GM19468 (cell line): ENCODE data around the gene THAP4.
"Not testable (repeated sequence)": the region's sequence is repeated elsewhere in the genome, so short reads cannot be mapped to it uniquely, and the experiment has no call there.

Experiments
- ATAC-seq: cut with Tn5 transposase; IDR thresholded peaks from one replicate; pipeline ENCODE4 v1.9.1; 2021; ENCODE audit warnings: mild to moderate bottlenecking, moderate library complexity, moderate number of reproducible peaks; ENCODE audit not compliant: unreplicated experiment; ENCODE audit errors: extremely low read depth

The THAP4 gene

DNA sequence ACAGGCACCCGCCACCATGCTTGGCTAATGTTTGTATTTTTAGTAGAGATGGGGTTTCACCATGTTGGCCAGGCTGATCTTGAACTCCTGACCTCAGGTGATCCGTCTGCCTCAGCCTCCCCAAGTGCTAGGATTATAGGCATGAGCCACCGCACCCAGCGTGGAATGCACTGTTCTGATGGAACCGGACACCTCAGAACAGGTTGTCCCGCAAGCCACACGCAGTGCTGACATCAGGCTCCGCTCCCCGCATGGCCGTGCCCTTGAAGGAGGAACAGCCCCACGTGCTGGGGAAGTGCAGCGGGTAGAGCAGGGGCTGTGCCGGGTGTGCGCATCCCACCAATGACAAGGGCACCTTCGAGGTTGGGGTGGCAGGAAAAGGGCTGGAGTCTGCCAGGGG is 69.7 kb downstream of the THAP4 start:
- ATAC-seq = not testable (repeated sequence)

DNA sequence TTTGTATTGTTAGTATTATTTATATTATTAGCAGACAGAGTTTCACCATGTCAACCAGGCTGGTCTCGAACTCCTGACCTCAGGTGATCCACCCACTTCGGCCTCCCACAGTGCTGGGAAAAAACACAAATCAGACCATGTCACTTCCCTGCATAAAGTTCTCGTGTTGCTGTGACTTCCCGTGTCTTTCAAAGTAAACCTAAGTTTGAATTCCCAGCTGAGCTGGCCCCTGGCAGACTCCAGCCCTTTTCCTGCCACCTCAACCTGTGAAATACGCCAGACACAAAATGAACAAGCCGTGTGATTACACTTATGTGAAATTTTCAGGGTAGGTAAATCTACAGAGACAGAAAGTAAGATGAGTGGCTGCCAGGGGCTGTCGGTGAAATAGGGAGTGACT is 70.5 kb downstream of the THAP4 start:
- ATAC-seq = no peak

DNA sequence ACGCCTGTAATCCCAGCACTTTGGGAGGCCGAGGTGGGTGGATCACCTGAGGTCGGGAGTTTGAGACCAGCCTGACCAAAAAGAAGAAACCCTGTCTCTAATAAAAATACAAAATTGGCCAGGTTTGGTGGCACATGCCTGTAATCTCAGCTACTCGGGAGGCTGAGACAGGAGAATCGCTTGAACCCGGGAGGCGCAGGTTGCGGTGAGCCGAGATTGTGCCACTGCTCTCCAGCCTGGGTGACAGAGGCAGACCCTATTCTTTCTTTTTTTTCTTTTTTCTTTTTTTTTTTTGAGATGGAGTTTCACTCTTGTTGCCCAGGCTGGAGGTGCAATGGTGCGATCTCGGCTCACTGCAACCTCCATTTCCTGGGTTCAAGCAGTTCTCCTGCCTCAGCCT is 70.9 kb downstream of the THAP4 start:
- ATAC-seq = not testable (repeated sequence)

DNA sequence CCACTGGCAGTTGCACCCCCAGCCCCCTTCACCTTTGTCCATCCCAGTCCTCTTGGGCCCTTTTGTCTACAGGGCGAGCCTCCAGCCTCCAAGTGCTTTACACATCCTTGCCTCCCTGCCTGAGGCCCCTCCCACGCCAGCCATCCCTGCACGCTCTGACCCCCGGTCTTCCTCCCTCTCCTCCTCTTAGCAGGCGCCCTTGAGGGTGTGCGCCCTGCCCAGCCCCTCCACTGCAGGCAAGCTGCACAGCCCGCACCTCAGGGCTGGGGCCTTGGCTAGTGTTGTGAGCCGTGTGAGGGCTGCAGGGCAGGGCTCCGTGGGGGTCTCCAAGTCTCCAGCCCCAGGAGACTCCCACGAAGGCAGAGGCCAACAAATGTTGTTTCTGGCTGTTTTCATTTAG is 71.5 kb downstream of the THAP4 start:
- no peak for ATAC-seq

DNA sequence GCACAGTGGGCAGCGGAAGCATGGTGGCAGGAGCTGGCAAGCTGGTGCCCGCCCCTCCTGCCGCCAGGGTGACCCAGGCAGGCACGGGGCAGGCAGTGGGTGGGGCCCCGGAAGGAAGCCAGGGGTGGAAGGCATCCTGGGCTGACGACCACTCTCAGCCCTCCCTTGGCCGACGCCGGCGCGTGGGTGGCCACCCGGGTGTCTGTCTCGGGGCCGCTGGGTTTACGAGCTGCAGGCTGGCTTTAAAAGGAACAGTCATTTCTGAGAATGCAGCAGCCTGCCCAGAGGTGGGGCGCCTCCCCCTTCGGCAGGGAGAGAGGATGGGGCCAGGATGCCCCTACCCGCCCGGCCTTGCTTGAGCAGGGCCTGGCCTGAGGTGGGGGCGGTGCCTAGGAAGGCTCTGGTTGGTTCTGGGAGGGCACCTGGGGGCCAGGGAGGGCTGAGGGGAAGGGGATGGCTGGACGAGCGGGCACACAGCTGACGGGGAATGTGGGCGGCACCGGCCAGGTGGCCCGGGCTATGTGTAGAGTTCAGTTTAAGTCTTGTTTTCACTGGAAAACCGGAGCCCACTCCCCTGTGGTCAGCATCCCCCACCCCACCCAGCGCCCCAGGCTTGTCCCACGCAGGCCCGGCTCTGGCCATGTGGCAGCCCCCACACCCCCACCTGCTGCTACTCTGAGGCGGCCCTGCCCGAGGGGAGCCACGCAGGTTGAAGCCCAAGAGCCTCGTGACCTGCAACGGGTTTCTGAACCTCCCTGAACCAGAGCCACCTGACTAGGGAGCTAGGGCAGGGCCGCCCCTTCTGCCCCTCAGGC is 72.2 kb downstream of the THAP4 start:
- ATAC-seq = no peak

DNA sequence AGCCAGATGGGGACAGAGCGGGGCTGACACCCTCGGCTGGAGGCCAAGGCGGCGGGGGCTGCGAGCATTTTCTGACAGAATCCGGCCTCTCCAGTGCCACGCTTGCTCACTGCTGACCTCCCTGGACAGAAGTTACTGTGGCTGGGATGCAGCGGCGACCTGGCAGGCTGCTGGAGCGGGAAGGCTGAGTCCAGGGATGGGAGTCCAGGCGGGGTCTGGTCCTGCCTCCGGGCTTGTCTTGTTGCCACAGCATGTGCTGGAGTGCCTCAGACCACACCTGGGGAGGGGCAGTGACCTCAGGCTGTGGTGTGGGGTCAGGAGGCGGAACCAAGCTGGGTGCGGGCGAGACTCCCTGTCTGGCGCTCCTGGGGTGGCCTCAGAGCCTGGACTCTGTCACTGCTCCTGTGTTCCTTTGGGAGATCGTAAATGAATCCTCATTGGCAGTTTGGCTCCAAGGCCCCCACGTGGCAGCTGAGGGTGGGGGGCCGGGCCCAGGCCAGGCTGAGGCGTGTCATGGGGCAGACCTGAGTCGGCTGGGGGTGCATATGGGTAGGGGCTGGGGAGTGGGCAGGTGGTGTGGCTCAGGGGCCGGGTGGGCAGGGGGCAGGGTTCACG is 72.9 kb downstream of the THAP4 start:
- no peak for ATAC-seq

DNA sequence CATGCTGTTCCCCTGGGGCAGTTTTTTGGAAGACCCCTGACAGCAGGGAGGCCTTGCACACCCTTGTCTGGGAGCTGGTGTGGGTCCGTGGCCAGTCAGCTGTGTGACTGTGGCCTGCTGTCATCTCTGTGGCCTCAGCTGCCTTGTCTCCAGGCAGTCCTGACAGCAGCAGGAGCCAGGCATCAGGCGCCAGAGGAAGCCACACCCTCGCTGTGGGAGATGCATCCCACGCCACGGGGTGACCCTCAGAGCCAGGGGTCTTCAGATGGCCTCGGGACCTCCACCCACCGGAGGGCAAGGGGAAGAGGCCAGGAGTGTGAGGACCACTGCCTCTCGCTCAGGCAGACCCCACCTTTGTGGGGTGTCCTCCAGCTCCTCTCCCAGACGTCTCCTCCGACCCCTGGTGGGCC is 73.4 kb downstream of the THAP4 start:
- ATAC-seq = no peak

DNA sequence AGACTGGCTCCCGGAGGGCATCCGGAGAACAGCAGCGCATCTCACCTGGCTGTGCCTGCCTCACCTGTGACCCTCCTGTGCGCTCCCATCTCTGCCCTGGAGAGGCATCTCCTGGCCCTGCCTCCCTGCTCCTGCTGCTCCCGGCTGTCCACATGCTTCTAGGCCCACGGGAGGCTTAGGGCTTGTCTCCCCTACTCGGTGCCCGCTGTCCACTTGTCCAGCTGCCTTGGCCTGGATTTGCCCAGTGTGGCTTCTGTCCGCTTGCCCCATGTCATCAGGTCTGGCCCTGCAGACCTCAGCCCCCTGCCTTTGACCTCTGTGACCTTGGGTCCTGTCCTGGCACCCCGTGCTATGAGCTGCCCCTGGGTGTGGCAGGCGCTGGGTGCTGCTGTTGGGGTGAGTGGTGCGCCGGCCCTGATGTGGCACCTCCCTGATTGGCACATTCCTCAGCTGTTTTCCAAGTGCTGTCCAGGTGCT is 73.9 kb downstream of the THAP4 start:
- ATAC-seq = no peak

DNA sequence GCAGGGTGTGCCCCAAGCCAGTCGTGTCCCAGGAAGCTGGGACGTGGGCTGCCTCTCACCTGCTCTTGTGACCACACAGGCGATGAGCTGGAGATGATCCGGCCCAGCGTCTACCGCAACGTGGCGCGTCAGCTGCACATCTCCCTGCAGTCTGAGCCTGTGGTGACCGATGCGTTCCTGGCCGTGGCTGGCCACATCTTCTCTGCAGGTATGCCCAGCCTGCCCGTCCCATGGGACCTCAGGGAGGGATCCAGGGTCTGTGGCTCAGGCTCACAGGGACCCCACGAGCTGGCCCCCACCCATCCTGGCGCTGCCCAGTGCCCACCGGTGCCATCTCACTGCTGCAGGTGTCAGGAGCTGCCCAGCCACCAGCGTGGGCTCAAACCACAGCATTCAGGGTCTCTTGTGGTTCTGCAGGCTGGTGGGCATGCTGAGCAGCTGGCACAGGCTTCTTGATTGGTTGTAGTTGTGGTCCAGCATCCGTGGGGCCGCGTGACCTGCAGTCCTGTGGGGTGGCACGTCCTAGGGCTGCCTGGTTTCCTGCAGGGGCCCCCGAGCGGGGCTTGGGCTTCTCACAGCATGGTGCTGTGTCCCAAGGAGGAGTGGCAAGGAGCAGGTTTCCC is 74.6 kb downstream of the THAP4 start:
- no peak for ATAC-seq

DNA sequence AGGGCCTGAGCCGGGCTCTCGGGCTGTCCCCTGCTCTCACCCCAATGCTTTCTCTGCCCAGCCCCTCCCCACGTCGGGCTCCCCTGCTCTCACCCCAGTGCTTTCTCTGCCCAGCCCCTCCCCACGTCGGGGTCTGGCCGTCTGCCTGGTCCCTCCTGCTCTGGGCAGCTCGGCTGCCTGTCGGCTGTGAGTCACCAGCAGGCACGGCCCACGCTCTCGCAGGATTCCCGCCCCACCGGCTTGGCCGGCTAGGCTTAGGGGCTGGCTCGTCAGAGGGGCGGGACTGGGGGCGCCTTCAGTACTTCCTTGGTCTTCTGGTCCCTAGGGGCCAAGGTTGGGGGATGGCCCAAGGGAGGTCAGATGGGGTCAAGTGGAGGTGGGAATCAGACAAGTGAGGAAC is 75.1 kb downstream of the THAP4 start:
- no peak for ATAC-seq

DNA sequence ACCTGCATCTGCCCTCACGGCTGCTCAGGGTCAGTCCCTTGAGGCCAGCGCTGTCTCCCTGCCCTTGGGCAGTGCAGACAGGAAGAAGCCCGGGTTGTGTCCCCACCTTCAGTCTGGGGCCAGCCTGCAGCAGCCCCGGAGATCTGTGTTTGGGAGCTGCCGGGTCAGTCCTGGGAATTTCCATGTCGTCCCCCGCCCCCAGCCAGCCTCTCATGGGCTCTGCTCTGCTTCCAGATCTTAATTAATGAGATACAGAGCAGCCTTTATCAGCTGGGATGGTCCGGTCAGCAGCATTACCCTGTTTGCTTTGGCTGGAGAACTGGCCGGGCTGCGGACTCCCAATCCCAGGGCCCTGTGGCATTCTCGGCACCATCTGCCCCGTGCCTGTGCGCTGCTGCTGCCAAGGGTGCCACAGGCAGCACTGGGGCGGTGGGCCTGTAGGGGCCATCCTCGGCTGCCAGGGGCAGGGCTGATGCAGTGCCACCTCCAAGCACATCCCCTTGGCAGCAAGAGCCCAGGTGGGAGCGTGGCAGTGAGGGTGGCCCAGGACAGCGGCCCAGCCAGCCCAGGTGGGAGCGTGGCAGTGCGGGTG is 76.0 kb downstream of the THAP4 start:
- no peak for ATAC-seq

DNA sequence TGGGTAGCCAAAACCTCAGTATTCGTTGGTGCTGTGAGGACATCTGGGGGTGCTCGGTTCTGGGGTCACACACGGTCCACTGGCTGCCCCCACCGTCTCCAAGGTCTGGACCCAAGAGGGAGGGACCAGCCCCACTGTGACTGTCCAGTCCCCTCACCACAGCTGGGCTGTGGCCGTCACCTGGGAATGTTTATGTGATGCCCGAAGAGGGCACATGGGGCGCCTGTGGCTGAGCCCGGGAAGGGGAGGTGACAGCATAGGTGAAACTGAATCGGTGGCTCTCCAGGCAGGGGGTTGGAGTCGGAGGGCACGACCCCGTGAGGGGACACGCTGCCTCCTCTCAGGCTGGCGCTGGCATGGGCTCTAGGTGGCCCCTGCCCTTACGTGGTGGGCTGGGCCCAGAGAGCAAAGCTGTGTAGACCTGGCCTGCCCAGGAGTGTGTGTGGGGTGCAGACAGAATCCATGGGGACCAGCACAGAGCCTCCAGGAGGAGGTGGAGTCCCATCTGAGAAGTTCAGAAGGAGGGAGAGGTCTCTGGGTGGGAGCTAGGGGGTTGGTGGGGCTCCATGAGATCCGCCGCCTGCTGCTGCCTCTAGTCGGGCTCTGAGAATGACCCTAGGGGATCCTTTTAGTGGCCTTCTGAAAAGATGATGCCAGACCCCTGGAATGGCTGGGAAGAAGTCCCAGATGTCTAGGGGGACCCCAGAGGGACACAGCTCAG is 76.6 kb downstream of the THAP4 start:
- ATAC-seq = no peak

DNA sequence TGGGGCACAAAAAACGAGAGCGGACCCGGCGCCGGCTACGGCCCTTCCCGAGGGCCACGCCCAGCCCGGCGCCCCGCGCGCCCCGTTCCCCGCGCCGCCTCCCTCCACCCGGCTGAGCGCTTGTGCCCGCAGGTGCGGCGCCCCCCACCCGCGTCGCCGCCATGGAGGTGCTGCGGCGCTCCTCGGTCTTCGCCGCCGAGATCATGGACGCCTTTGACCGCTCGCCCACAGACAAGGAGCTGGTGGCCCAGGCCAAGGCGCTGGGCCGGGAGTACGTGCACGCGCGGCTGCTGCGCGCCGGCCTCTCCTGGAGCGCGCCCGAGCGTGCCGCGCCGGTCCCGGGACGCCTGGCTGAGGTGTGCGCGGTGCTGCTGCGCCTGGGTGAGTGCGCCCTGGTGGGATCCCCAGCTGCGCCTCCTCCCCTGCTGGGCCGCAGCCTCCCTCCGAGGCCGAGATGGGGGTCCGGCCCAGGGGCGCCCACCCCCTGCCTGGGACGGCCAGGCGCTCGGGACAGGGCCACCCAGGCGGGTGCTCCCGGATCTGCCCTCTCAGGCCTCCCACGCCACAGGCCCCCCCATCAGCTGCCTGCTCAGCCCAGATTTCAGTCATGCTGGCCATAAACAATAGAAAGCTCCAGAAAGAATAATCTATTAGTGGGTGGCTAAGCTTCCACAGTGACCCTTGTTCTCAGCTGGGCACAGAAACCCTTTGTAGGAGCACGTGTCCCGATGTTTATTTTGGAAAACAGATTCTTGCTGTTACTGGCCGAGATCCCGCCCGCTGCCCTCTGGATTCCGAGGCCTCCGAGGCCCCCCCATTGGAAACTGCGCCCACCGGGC is 77.4 kb downstream of the THAP4 start:
- ATAC-seq = no peak

DNA sequence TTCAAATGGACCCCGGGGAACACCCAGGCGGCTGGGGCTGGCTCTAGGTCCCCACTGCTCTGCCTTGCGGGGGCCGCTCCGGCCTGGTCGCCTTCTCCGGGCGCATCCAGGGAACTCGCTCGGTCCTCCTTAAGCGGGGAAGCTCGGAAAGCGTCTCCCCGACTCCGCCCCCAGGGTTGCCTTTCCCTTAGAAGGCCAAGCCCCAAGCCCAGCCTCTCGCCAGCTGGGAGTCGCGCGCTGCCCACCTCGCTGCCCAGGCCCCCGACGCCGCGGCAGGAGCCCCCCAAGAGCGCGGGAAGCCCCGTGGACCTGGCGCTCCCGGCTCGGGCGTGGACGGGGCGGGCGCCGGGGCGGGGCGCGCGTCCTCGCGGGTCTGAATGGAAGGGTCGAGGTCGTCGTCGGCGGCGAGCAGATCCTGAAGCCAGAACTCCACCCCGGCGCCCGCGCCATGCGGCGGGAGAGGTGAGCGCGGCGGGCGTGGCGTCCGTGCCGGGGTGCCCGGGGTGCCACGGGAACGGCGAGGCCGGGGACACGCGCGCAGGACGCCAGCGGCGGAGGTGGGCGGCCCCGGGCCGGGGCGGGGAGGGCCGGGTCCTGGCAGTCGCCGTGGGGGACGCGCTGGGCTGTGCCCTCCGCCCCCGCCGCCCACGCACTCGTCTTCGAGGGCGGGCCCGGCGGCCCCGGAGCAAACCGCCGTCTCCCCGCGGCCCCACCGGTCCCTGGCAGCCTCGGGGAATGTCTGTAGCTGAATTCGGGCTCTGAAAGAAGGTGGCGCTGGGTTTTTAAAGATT is 78.2 kb downstream of the THAP4 start, which contains the start of gene BOK:
BOK (plus strand) TSS at position 214 of the 791 bp plus-strand sequence. CDS start 739 bp downstream, outside the sequence.
- no peak for ATAC-seq

DNA sequence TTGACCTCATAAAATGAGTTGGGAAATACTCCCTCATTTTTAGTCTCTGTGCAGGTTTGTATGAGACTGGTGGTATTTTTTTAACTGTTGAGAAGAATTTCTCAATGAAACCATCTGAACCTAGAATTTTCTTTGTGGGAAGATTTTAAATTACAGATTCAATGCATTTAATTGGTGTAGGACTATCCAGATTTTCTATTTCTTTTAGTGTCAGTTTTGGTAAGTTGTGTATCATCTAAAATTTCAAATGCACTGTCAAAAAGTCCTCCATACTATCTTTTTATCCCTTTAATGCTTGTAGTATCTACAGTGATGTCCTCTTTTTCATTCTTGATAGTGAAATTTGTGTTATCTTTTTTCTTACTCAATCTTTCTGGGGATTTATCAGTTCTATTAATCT is 80.2 kb downstream of the THAP4 start:
- ATAC-seq = no peak

DNA sequence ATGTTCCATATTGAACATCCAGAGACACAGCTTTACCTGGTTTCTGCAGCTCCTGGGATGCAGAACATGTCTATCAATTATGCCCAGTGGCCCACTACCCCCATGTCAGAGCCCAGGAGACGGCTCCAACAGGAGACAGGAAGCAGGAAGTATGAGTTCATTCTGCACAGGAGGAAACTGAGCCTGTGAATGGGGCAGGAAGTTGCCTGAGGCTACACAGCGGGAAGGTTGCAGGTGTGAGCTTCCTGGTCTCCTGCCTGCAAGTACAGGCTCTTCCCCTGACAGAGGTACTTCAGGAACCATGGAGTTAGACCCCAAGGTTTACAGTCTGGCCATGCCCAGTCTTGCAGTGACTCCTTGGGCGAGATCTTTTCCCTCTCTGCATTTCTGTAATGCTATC is 81.2 kb downstream of the THAP4 start:
- ATAC-seq = no peak

DNA sequence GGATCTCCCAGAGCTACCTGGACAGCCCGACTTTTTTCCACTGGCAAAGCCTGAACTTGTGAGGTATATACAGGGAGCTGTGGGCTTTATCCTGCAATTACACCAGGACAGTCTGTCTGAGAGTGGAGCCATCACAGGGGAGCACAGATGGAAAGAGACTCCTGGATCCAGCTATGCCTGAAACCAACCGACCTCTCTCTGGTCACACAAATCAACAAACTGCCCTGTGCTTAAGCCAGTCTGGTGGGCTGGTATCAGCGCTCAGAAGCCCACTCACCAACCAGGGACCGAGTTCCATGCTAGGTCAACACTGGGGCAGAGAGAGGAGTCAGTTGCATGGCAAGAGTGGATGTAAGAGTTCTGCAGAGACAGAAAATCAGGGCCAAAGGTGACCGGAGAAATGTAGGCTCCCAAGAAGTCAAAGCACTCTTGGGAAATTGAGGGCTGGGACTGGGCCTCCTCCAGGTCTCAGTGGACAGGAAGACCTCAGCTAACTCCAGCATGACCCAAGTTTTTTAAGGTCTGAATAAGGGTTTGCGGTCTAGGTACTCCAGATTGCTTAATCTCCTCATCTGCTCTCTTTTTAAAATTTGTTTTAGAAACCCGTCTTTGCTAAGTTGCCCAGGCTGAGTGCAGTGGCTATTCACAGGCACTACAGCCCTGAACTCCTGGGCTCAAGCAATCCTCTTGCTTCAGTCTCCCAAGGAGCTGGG is 82.2 kb downstream of the THAP4 start:
- no peak for ATAC-seq

DNA sequence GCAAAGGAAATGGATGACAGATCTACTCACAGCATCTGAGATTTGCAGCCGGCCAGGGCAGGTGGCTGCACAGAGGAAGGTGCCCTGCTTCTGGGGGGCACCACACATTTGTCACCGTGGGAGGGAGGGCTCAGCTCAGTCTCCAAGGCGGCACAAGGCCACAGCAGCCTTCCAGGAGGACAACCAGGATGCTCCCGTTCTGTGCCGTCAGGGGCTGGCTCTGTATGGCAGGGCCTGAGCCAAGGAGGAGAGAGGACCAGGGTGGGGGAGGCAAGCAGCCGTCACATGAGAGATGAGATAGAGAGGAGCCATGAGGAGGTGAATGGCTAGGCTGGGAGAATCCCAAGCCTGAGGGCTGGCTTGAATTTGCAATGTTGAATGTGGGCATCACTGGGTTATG is 83.0 kb downstream of the THAP4 start:
- no peak for ATAC-seq
